HG02885 (cell line): Measurements from ENCODE around the gene LPCAT1.
"Not testable (repeated sequence)": the region's sequence is repeated elsewhere in the genome, so short reads cannot be mapped to it uniquely, and the experiment has no call there.

Experiments
- ATAC-seq: cut with Tn5 transposase; IDR thresholded peaks from one replicate; pipeline ENCODE4 v1.9.1; 2021; ENCODE audit warnings: mild to moderate bottlenecking; ENCODE audit not compliant: unreplicated experiment, poor library complexity

LPCAT1 gene

GRCh38 chr5:1523793-1524480, at the start of gene LPCAT1:
Gene LPCAT1 (minus strand): TSS chr5:1523960. CDS start chr5:1523844, 116 bp downstream.
- peak; percentile 78 for ATAC-seq

- ATAC-seq = not testable (repeated sequence)
These were observed 48.1 kb upstream of the LPCAT1 start for GRCh38 chr5:1571875-1572274.

GRCh38 chr5:1570975-1571374, 47.2 kb upstream of the LPCAT1 start:
- ATAC-seq = no peak

GRCh38 chr5:1568201-1568979, 44.6 kb upstream of the LPCAT1 start:
- ATAC-seq = no peak

- not testable (repeated sequence) for ATAC-seq
These were observed 43.9 kb upstream of the LPCAT1 start for GRCh38 chr5:1567527-1568200.

GRCh38 chr5:1565737-1566734, 42.3 kb upstream of the LPCAT1 start:
- no peak for ATAC-seq

GRCh38 chr5:1564824-1565736, 41.3 kb upstream of the LPCAT1 start:
- no peak for ATAC-seq

GRCh38 chr5:1564182-1564748, 40.5 kb upstream of the LPCAT1 start:
- no peak for ATAC-seq

GRCh38 chr5:1563617-1564181, 39.9 kb upstream of the LPCAT1 start:
- no peak for ATAC-seq

GRCh38 chr5:1563051-1563461, 39.3 kb upstream of the LPCAT1 start:
- ATAC-seq = no peak

- ATAC-seq = no peak
These were observed 38.8 kb upstream of the LPCAT1 start for GRCh38 chr5:1562599-1562998.

GRCh38 chr5:1561402-1561929, 37.7 kb upstream of the LPCAT1 start:
- no peak for ATAC-seq

GRCh38 chr5:1560499-1560898, 36.7 kb upstream of the LPCAT1 start:
- ATAC-seq = not testable (repeated sequence)

- ATAC-seq = no peak
These were observed 35.2 kb upstream of the LPCAT1 start for GRCh38 chr5:1558944-1559343.

- no peak for ATAC-seq
These were observed 33.5 kb upstream of the LPCAT1 start for GRCh38 chr5:1557114-1557873.

GRCh38 chr5:1555808-1556731, 32.3 kb upstream of the LPCAT1 start:
- no peak for ATAC-seq
